ENCODE data around the gene KRT73.
"Not testable (repeated sequence)": the region's sequence is repeated elsewhere in the genome, so short reads cannot be mapped to it uniquely, and the experiment has no call there.

The KRT73 gene

GRCh38 chr12:52598966-52599365, 19.4 kb downstream of the KRT73 start:
- no peak for DNase-seq

GRCh38 chr12:52594237-52594636, 24.1 kb downstream of the KRT73 start:
- DNase-seq: not testable (repeated sequence)

DNA sequence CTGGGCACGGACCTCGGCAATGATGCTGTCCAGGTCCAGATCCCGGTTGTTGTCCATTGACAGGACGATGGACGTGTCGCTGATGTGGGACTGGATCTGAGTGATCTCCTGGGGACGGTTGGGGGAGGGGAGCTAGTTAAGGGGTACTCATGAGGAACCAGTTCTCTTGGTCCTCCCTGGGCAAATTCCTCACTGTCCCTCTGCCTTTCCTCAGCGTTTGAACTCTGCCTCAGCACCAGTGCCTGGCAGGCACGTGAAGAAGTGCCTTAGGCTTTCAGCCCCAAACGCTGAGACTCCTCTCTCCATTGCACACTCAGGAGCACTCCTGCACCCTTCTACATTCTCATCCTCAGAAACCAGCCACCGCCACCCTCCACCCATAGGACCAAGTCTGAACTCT, 26.8 kb downstream of the KRT73 start:
- DNase-seq: no peak

DNA sequence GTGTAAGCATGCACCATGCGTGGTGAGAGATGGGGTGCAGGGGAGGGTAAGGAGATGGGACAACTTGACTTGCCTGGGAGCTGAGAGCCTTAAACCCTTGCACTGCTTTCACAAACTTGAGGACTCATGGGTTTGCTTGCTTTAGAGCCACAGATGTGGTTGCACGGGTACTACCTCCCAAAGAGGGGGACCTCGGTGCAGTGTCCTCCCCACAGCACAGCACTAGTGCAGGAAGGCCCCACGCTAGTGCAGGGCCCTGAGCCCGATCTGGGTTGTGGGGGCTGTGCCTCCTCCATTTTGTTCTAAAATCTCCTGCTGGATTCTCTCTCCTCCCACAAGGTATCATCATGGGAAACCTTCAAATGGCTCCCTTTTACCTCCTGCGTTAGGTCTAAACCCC, 28.3 kb downstream of the KRT73 start:
- DNase-seq: no peak

DNA sequence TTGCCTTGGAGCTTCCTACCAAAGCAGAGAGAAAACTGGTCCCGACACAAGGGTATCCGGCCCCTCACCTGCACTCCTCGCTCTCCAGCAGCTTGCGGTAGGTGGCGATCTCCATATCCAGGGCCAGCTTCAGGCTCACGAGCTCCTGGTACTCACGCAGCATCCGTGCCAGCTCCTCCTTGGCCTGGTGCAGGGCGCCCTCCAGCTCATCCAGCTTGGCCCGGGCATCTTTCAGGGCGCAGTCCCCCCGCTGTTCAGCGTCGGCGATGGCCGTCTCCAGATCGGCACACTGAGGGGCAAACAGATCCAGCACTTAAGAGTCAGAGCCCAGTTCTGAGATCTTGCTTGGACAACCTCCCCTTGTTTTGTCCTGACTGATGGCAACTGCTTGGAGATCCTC, 30.8 kb downstream of the KRT73 start:
- DNase-seq: no peak

- no peak for DNase-seq
Measured at GRCh38 chr12:52585946-52586345, 32.4 kb downstream of the KRT73 start.

DNA sequence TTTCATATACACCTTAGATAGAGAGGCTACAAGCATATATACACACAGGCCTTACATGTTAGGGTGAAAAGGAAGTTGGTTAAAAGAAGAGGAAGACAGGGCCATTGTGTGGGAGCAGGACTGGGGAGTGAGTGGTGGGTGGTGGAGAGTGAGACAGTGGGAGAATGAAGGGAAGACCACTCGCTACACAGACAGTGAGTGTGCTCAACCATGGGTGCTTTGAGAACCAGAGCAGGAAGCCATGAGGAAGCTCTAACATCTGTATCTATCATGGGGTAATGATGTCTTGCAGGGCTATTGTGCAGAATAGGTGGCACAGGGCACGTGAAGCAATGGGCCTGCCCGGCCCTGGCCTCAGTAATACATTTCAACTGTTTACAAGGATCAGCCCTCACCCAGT, 33.3 kb downstream of the KRT73 start:
- DNase-seq: no peak

DNA sequence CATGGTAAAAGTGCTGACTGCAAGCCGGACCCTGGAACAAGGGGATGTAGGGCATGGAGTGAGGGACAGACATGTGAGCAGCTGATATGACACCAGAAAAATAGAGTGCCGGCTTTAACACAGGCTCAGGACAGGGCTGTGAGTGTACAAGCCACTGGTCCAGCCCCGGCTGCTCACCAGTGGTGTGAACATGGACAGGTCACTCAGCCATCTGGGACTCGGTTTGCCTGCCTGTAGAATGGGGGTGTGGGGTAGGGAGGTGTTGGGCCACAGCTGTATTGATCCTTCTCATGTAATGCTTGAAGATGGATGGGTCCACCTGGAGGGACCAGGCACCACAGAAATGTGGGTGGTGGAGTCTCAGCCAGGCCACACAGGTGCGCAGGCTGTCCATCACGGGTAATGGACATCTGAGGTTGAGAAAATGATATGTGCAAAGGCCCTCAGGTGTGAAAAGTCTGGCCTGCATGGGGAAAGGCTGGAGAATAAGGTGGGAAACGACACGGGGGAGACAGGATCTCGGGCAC, 34.1 kb downstream of the KRT73 start:
- DNase-seq: no peak

GRCh38 chr12:52582971-52583456, 35.3 kb downstream of the KRT73 start:
- DNase-seq: peak; percentile 51

DNA sequence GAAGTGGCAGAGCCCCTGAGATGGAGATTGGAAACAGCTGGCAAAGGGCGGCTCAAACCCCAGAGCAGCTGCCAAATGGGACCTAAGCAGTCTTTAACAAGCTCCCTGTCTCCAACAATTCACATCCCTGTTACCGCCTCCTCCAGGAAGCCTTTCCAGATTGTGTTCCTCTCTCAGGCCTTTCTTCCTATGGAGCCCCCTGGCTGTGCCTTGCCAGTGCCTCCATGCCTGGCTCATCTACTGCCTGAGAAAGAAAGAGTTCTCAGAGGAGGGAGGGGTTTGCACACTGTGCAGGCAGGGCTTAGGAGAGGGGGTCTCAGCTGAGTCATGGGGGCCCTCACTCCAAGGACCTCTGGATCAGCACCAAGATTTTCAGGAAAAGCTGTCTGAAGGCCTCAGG, 35.9 kb downstream of the KRT73 start:
- DNase-seq: no peak

- peak; percentile 11 for DNase-seq
Measured at GRCh38 chr12:52581481-52581880, 36.9 kb downstream of the KRT73 start.

DNA sequence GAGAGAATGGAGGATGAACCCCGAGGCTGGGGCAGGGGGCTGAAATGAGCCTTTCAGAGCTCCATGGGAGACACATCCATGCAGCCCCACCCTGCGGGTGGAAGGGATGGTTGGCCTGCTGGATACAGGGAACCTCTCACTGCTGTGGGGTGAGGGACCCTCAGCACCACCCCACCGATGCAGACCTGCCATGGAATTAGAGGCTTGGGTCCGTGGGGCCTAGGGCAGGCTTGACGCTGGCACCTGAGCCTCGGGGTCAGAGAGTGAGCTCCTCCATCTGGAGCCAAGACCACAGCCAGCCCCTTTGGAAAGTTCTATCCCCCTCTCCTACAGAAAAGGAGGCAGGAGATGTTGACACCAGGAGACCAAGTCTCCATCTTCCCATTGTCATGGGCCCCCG, 37.3 kb downstream of the KRT73 start:
- DNase-seq: no peak

DNA sequence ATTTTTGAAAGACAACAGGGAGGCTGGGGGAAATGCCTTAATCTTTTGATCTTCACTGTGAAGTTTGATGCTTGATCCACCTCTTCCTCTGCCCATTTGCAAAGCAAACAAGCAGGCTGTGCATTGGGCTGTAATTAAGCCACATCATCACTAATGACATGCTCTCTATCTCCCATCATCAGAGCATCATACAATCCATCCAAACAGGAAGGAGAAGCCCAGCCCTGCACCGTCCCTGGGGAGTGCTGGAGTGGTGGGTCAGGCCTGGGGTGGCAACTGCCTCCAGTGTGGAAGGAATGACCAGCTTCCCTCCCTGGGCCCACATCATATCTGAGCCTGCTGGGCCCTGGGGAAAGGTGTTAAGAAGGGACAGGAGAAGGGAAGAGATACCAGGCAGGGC, 37.9 kb downstream of the KRT73 start:
- no peak for DNase-seq

DNA sequence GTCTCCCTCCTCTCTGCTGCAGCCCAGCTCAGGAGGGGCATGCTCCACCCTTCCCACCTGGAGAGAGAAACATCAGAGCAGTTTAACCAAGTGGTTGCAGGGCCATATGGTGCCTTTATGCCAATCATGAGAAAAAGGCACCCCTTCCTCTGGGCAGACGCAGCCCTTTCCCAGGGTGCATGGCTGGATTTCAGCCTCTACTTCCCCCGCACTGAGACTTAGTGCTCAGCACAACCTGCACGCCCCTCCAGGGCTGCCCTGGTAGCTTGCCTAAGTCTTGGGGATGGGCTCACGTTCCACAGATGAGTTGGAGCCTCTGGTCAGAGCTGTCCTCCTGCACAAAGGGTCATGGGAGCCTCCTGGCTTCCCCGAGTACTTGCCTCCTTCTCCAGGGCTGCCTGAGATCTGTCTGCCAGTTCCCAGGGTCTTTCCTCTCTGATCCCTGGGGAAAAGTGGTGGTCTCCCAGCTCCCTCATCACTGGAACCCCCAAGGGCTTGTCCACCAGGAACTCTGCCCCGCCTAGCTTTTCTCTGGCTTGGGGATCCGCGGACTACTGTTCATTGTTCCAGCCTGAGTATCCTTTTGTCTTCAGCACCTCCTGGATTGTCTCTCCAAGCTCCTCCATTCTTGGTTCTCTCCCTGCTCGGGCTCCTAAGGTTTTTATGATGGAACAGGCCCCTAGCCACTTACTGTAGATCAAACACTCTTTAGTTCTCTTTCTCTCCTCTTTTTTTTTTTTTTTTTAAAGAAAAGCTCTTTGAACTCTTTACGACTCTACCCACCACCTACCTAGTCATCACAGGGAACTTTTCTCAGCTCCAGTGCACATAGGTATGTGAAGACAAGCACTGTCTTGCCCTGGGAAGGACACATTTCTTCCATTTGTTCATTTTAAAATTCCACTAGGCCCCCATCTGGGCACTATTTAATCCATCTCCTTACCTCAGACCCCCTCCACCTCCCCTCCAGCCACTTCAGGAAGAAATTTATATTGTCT, 38.6 kb downstream of the KRT73 start:
- no peak for DNase-seq

GRCh38 chr12:52578469-52578868, 39.9 kb downstream of the KRT73 start:
- no peak for DNase-seq

- no peak for DNase-seq
Measured at GRCh38 chr12:52577316-52577715, 41.0 kb downstream of the KRT73 start.

DNA sequence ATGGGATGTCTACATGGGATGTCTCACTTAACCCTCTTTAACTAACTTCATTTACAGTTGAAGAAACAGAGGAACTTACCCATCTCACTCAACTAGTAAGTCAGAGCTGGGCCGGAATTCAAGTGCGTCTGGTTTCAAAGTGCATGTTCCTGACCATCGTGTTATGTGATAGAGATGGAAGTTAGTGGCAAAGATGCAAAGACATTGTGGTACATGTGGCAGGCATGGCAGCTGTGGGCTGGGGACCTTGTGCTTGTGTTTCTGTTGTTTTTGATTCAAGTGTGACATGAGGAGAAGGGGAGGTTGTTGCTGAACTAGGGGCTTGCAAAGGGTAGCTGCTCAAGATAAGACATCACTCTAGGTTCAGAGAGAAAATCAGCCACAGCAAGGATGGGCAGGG, 42.4 kb downstream of the KRT73 start:
- DNase-seq: no peak

DNA sequence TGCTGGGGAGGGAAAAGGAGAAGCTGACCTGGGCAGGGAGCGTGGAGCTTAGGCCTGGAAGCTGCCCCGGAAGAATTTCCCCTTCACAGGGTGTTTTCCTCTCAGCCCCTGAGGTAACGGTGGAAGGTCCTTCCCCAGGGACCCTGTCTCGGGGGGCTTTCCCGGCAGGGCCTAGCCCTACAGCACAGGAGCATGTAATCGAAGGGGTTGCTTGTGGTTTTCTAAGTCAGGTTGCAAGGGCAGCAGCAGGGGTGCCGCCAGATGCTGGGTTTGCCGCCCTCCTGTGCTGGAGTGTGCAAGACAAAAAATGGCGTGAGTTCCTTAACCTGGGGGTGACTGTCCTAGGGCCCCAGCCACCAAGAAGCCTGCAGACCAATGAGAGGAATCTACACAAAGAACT, 43.1 kb downstream of the KRT73 start:
- no peak for DNase-seq

DNA sequence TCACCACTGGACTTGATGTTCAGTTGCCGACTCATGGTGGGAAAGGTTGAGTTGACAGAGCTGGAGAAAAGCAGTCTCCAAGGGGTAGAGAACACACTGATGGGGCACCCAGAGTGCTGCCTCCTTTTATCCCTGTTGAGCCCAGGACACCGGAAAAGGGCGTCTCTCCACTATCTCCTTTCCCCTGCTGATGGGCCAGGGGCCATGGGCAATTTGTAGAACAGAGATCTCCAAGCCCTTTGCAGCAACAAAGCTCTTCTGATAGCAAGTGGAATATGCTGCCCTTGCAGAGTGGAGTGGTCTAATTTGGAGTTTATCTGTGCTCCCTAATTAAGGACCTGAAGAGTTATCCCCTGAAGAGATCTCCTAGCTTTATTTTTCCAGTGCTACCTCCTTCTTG, 44.6 kb downstream of the KRT73 start, which contains the start of gene KRT74:
KRT74 (minus strand) TSS at position 101 of the 400 bp plus-strand sequence; CDS start at position 35, 66 bp downstream.
- DNase-seq: no peak

- DNase-seq: no peak
Measured at GRCh38 chr12:52573306-52573705, 45.1 kb downstream of the KRT73 start.

DNA sequence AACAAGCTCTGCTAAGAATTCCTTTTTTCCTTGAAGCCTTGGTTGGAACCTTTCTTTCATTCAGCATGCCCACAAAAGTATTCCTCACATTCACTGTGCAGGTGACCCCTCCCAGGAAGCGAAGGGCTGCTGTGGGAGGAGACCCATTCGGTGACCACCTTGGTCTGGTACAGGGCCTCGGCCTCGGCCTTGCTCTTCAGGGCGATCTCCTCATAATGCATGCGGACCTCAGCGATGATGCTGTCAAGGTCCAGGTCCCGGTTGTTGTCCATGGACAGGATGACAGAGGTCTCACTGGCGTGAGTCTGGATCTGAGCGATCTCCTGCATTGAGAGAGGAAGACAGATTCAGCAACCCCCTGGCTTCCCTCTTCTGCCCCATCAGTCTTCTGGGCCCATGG, 47.8 kb downstream of the KRT73 start:
- no peak for DNase-seq

DNA sequence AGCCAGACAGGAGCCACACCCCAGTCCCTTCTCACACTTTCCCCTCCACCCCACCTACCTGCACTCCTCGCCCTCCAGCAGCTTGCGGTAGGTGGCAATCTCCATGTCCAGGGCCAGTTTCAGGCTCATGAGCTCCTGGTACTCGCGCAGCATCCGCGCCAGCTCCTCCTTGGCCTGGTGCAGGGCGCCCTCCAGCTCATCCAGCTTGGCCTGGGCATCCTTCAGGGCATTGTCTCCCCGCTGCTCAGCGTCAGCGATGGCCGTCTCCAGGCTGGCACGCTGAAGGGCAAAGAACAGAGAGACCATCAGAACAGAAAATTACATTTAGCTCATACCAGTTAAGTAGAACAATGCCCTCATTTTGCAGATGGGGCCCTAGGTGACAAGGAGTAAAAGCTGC, 50.2 kb downstream of the KRT73 start:
- no peak for DNase-seq

GRCh38 chr12:52566847-52567291, 51.5 kb downstream of the KRT73 start:
- DNase-seq: no peak

GRCh38 chr12:52564582-52564981, 53.8 kb downstream of the KRT73 start:
- DNase-seq: no peak
